GM19468 (cell line): ENCODE measurements around the gene POLR2I.

Source experiments
- ATAC-seq: cut with Tn5 transposase; IDR thresholded peaks from one replicate; pipeline ENCODE4 v1.9.1; 2021; ENCODE audit warnings: mild to moderate bottlenecking, moderate library complexity, moderate number of reproducible peaks; ENCODE audit not compliant: unreplicated experiment; ENCODE audit errors: extremely low read depth

Gene POLR2I

GRCh38 chr19:36114721-36115452, at the start of gene POLR2I:
Gene POLR2I (minus strand): TSS chr19:36114875. CDS start chr19:36114856, 19 bp downstream.
- ATAC-seq = peak; percentile 85

GRCh38 chr19:36163813-36164212, 49.1 kb upstream of the POLR2I start:
- ATAC-seq = no peak

- no peak for ATAC-seq
Measured at GRCh38 chr19:36160821-36161596, 46.3 kb upstream of the POLR2I start.

- ATAC-seq = no peak
Measured at GRCh38 chr19:36153126-36153525, 38.5 kb upstream of the POLR2I start.

- ATAC-seq = no peak
Measured at GRCh38 chr19:36152352-36153091, 37.8 kb upstream of the POLR2I start, which contains the start of gene COX7A1. Gene COX7A1 (minus strand): TSS chr19:36152447. CDS start chr19:36152407, 40 bp downstream.

GRCh38 chr19:36152019-36152351, 37.3 kb upstream of the POLR2I start:
- no peak for ATAC-seq

- no peak for ATAC-seq
Measured at GRCh38 chr19:36151144-36152018, 36.7 kb upstream of the POLR2I start.

- no peak for ATAC-seq
Measured at GRCh38 chr19:36150586-36150985, 35.9 kb upstream of the POLR2I start.

GRCh38 chr19:36149673-36150406, 35.2 kb upstream of the POLR2I start:
- ATAC-seq = no peak

- ATAC-seq = no peak
Measured at GRCh38 chr19:36144624-36145023, 29.9 kb upstream of the POLR2I start.

- ATAC-seq = no peak
Measured at GRCh38 chr19:36142496-36142895, 27.8 kb upstream of the POLR2I start.

- ATAC-seq = no peak
Measured at GRCh38 chr19:36142046-36142445, 27.4 kb upstream of the POLR2I start.

- no peak for ATAC-seq
Measured at GRCh38 chr19:36141039-36141927, 26.6 kb upstream of the POLR2I start.

- no peak for ATAC-seq
Measured at GRCh38 chr19:36140304-36141038, 25.8 kb upstream of the POLR2I start.

- peak; percentile 73 for ATAC-seq
Measured at GRCh38 chr19:36139473-36140303, 25.0 kb upstream of the POLR2I start, which contains the start of gene CAPNS1. Gene CAPNS1 (plus strand): TSS chr19:36140066. CDS start chr19:36141012, 946 bp downstream.

GRCh38 chr19:36139120-36139472, 24.4 kb upstream of the POLR2I start:
- ATAC-seq = no peak
